ENCODE data around the gene DCLK2. TPM values are rescaled to one million over a fixed set of nuclear protein-coding genes. Genes with fewer than 3 reads are reported as not detected.

Gene DCLK2
- total and polyA plus RNA-seq, 2 of the 13 experiments (the other 11 are each of a cell fraction or from before 2014, with no cell fraction given): not detected

DNA sequence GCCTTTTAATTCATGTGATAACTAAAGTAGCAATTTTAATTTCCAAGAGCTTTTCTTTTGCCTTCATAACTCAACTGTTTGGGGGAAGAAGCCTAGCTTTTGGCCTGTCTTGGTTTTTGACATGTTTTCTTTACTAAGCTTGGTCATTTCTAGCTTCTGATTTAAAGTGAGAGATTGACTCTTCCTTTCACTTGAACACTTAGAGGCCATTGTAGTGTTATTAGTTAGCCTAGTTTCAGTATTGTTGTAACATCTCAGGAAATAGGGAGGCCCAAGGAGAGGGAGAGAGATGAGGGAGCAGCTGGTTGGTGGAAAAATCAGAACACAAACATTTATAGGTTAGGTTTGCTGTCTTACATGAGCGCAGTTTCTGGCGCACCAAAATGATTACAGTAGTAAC is 44.8 kb downstream of the DCLK2 start:
- Histone ChIP-seq H3K4me2 (ENCODE audit: low read depth, low read length) (no peak overlapping the region), H3K9me3 (ENCODE audit: low read length) (no peaks in the 10 kb centered on the region), H3K79me2 (ENCODE audit: insufficient read depth, low read length) (no peaks in the 10 kb centered on the region), H3K27ac (ENCODE audit: extremely low read length, insufficient read depth, low read length) (no peak overlapping the region), H3K9ac (ENCODE audit: insufficient read depth, low read depth, low read length) (no peak overlapping the region), H2AFZ (ENCODE audit: low read length) (no peak overlapping the region), H3K27me3 (ENCODE audit: control insufficient read depth in 1 of 2, insufficient read depth in 2 of 2, low read length in 2 of 2) (no peaks in the 10 kb centered on the region), H3K4me3 (replicated peaks in 1 of 3; ENCODE audit: insufficient read depth in 1 of 3, low read depth in 2 of 3, low read length in 3 of 3) (no peak overlapping the region), H4K20me1 (ENCODE audit: insufficient read depth, low read length) (no peaks in the 10 kb centered on the region), H3K36me3 (replicated peaks in 1 of 2; ENCODE audit: control insufficient read depth in 1 of 2, insufficient read depth in 2 of 2, low read length in 2 of 2) (no peaks in the 10 kb centered on the region), H3K4me1 (ENCODE audit: insufficient read depth, low read length) (peaks cover 10% of the 10 kb centered on the region)
- ChIA-PET CTCF (ENCODE audit: low intra/inter-chr PET ratio, low total read pairs) (no interaction called here), POLR2A (no interaction called here)
- TF ChIP-seq NFE2 (CRISPR knock-in tag; IDR thresholded peaks at IDR 0.05): no peak
- TF ChIP-seq, protein P1, sequence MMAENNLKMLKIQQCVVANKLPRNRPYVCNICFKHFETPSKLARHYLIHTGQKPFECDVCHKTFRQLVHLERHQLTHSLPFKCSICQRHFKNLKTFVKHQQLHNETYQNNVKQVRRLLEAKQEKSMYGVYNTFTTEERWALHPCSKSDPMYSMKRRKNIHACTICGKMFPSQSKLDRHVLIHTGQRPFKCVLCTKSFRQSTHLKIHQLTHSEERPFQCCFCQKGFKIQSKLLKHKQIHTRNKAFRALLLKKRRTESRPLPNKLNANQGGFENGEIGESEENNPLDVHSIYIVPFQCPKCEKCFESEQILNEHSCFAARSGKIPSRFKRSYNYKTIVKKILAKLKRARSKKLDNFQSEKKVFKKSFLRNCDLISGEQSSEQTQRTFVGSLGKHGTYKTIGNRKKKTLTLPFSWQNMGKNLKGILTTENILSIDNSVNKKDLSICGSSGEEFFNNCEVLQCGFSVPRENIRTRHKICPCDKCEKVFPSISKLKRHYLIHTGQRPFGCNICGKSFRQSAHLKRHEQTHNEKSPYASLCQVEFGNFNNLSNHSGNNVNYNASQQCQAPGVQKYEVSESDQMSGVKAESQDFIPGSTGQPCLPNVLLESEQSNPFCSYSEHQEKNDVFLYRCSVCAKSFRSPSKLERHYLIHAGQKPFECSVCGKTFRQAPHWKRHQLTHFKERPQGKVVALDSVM (CRISPR knock-in tag; IDR thresholded peaks at IDR 0.05): no peak
- no peak for TF ChIP-seq POLR2G (IDR thresholded peaks at IDR 0.05; ENCODE audit: low read depth, low read length)
- no peak for TF ChIP-seq ZNF205 (CRISPR knock-in tag; IDR thresholded peaks at IDR 0.05)
- TF ChIP-seq ZNF775 (CRISPR knock-in tag; IDR thresholded peaks at IDR 0.05; ENCODE audit: borderline replicate concordance): no peak
- ATAC-seq (no peak), FAIRE-seq (no peak), DNase-seq (ENCODE audit: low spot score) (no peak)
- 78% methylated on average over 2 of the region's 2 CpGs for WGBS (ENCODE audit: low lambda C conversion rate)
- intact Hi-C loops (cut with micrococcal nuclease; ENCODE audit: unreplicated experiment) (no loop called here), in situ Hi-C loops (cut with HindIII; ENCODE audit: extremely low pct_ligation_motif_present, low pct_unique_long_range_greater_than_20kb) (no loop called here)
- no TSS peak for BruUV-seq (replicated peaks)

DNA sequence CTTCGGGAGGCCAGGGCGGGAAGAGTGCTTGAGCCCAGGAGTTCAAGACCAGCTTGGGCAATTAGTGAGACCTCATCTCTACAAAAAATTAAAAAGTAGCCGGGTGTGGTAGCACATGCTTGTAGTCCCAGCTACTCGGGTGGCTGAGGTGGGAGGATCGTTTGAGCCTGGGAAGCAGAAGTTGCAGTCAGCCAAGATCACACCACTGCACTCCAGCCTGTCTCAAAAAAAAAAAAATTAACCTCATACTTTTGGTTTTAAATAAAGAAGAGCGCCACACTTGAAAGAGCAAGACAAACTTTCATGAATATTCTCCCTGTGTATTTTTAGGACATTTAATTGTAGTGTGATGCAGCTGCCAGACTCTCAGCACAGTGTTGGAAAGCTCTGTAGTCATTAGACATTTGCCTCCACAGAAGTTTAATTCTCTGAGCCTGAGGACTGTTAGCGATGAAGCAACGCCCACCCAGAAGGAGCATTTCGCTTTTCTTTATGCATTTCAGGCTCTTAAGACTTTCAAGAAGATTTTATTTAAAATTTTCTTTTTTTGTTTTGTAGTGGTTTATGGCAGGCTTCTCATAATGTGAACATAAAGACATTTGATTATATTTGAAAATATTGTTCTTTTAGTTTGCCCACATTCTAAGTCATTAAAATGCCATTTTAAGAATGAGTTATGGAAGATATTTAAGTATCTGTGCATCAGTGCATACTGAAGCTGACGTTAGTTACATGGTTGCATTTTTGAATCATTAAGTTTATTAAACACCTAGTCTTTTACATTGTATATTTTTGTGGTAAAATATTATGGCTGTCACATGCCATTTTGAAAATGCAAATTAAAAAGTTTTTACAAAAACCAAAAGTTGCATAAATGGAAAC is 45.8 kb downstream of the DCLK2 start:
- DNase-seq (ENCODE audit: low spot score): no peak
- Histone ChIP-seq H3K4me1 (ENCODE audit: insufficient read depth, low read length) (peaks cover 8% of the 10 kb centered on the region), H3K4me2 (ENCODE audit: low read depth, low read length) (no peak overlapping the region), H4K20me1 (ENCODE audit: insufficient read depth, low read length) (no peaks in the 10 kb centered on the region), H3K4me3 (replicated peaks in 1 of 3; ENCODE audit: insufficient read depth in 1 of 3, low read depth in 2 of 3, low read length in 3 of 3) (no peak overlapping the region), H3K36me3 (replicated peaks in 1 of 2; ENCODE audit: control insufficient read depth in 1 of 2, insufficient read depth in 2 of 2, low read length in 2 of 2) (no peaks in the 10 kb centered on the region), H3K27ac (ENCODE audit: extremely low read length, insufficient read depth, low read length) (no peak overlapping the region), H3K9me3 (ENCODE audit: low read length) (no peaks in the 10 kb centered on the region), H3K9ac (ENCODE audit: insufficient read depth, low read depth, low read length) (no peak overlapping the region), H2AFZ (ENCODE audit: low read length) (no peak overlapping the region), H3K79me2 (ENCODE audit: insufficient read depth, low read length) (no peaks in the 10 kb centered on the region), H3K27me3 (ENCODE audit: control insufficient read depth in 1 of 2, insufficient read depth in 2 of 2, low read length in 2 of 2) (no peaks in the 10 kb centered on the region)
- in situ Hi-C loops (cut with HindIII; ENCODE audit: extremely low pct_ligation_motif_present, low pct_unique_long_range_greater_than_20kb) (no loop called here), intact Hi-C loops (cut with micrococcal nuclease; ENCODE audit: unreplicated experiment) (no loop called here)
- 21% methylated on average over 10 of the region's 10 CpGs for WGBS (ENCODE audit: low lambda C conversion rate)
- CTCF ChIA-PET (ENCODE audit: low intra/inter-chr PET ratio, low total read pairs): no interaction called here
- no peak for ATAC-seq
- POLR2A ChIA-PET: no interaction called here
- BruUV-seq (replicated peaks): no TSS peak
- no peak for FAIRE-seq
- no peak for TF ChIP-seq TOE1 (CRISPR knock-in tag; IDR thresholded peaks at IDR 0.05)
- TF ChIP-seq, protein P2, sequence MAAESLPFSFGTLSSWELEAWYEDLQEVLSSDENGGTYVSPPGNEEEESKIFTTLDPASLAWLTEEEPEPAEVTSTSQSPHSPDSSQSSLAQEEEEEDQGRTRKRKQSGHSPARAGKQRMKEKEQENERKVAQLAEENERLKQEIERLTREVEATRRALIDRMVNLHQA (CRISPR knock-in tag; IDR thresholded peaks at IDR 0.05): no peak
- TF ChIP-seq ERF (CRISPR knock-in tag; IDR thresholded peaks at IDR 0.05): no peak
- TF ChIP-seq, protein P3, sequence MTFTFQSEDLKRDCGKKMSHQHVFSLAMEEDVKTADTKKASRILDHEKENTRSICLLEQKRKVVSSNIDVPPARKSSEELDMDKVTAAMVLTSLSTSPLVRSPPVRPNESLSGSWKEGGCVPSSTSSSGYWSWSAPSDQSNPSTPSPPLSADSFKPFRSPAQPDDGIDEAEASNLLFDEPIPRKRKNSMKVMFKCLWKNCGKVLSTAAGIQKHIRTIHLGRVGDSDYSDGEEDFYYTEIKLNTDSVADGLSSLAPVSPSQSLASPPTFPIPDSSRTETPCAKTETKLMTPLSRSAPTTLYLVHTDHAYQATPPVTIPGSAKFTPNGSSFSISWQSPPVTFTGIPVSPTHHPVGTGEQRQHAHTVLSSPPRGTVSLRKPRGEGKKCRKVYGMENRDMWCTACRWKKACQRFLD (CRISPR knock-in tag; IDR thresholded peaks at IDR 0.05; ENCODE audit: borderline replicate concordance): no peak
- no peak for TF ChIP-seq RFX1 (IDR thresholded peaks at IDR 0.05)
- no peak for TF ChIP-seq ZNF431 (CRISPR knock-in tag; IDR thresholded peaks at IDR 0.05; ENCODE audit: borderline replicate concordance, low read depth)
- no peak for TF ChIP-seq TBX2 (CRISPR knock-in tag; IDR thresholded peaks at IDR 0.05; ENCODE audit: borderline replicate concordance)
- TF ChIP-seq ZFP90 (CRISPR knock-in tag; IDR thresholded peaks at IDR 0.05; ENCODE audit: borderline replicate concordance): no peak
- no peak for TF ChIP-seq NR3C1 (CRISPR knock-in tag; IDR thresholded peaks at IDR 0.05)
- no peak for TF ChIP-seq DR1 (CRISPR knock-in tag; IDR thresholded peaks at IDR 0.05)
- no peak for TF ChIP-seq FOXA3 (CRISPR knock-in tag; IDR thresholded peaks at IDR 0.05)
